SKM-1 (cell line): ENCODE measurements around the gene RNF149.
A peak's percentile ranks its signal among the peaks of the same experiment; 100 is the strongest.
"Not testable (repeated sequence)": the region's sequence is repeated elsewhere in the genome, so short reads cannot be mapped to it uniquely, and the experiment has no call there.

Source experiments
- DNase-seq: peaks from one replicate; lab custom pipeline; 2025; ENCODE audit not compliant: unreplicated experiment; lab: John Stamatoyannopoulos, UW

RNF149 gene

DNA sequence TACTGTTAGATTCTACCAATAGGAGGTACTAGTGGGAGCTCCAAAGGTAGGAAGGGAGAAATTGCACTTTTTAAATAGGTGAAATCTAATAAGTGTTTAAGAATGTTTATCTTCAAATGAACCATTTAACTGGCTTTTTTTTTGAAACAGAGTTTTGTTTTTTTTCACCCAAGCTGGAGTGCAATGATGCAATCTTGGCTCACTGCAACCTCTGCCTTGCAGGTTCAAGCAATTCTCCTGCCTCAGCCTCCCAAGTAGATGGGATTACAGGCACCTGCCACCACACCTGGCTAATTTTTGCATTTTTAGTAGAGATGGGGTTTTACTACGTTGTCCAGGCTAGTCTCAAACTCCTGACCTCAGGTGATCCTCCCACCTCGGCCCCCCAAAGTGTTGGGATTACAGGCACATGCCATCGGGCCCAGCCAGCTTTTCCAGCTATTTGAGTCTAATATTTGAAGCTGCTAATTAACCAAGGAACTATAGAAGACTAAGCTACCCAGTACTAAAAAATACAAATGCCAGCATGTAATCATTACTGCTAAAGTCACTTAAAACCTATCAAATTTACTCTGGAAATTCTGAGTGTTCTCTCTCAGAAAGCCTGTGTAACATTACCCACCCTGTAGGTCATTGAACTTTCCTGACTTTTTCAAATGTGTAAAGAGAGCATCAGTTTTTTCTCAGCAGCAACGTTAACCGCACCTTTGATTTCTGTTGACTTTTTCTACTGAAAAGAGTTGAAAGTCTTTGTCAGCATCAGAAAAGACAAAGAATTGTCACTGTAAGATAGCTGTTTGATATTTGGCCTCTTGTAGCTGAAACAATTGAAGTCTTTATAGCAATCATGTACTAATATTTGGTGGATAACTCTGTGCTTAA, 24.6 kb upstream of the RNF149 start:
- DNase-seq: no peak

DNA sequence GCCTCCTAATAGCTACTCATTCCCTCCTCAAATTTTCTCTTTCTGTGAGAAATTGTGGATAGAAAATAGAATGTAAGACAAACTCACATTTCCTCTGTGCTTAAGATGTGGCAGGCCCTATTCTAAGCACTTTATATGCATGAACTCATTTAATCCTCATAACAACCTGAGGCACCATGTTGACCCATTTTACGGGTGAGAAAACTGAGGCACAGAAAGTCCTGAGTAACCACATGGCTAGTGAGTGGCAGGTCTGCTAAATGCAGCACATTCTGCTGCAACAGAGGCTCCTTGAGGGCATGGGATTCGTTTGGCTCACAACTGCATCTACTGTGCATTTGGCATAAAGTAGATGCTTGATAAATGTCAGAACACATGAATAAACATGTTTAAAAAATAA, 22.7 kb upstream of the RNF149 start:
- DNase-seq: no peak

DNA sequence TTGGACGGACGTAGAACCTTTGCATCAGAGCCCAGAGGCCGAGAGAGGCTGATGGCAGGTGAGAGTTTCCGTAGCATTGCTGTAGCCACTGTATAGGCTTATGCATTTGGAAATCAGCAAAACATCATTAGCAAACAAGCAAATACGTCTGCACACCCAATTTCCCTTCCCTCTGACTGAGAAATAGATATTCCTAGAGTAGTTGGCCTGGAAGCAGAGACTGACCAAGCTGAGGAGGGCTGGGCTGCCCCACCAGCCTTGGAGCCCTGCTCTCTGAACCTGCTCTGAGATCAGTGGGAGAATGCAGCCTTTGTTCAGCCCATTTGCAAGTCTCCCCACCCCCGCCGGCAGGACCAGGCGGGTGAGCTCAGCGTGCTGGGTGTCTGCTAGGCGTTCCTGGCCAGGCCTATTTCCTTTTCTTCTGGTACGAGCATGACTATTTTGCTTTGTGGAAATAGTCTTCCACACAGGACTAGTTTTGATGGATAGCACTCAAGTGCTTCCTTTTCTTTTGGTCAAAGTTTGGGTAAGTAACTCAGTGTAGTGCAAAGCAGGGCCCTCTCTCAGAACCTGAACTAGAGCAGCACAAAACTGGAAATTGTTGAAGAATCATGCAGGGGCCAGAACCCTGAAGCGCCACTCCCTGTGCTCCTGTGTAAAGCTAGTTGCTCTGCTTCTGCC, 21.9 kb upstream of the RNF149 start:
- no peak for DNase-seq

DNA sequence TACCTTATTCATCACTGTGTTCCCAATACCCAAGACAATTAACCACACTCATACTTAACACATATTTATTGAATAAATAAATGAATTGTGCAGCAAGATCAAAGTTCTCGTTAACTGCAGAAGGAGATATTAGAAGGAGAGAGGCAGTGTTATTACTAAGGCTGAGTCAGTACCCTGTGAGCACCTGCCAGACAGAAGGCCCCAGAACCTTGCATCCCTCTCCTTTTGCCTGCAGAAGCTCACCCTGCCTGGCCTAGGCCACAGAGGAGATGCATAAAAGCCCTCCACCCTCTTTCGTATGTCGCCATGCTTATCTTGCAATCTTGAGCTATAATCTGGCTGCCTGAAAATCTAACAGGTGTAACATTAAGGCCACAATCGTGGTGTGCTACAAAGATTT, 20.5 kb upstream of the RNF149 start:
- DNase-seq: no peak

DNA sequence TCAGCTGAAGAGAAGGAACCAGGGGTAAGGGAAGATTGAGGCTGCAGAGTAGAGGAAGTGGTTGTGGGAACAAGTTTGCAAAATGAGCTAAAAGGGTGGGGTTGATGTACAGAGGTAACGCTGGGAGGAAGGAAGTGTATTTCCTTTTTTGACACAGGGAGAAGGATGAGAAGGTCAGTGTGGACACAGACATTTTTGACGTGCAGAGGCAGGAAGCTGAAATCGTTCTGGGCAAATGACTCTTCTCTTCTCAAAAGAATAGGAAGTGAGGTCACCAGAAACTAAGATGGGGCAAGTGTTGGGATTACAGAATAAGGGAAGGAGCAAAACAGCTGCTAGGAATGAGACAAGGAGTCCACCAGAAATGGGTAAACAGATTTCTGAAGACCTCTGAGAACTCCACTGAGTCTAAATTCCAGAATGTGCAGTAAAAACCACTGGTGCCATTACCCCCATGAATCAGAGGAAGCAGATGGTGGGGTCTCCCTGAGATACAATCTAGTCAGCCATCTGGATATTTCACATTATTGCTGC, 20.0 kb upstream of the RNF149 start:
- DNase-seq: peak; percentile 99

DNA sequence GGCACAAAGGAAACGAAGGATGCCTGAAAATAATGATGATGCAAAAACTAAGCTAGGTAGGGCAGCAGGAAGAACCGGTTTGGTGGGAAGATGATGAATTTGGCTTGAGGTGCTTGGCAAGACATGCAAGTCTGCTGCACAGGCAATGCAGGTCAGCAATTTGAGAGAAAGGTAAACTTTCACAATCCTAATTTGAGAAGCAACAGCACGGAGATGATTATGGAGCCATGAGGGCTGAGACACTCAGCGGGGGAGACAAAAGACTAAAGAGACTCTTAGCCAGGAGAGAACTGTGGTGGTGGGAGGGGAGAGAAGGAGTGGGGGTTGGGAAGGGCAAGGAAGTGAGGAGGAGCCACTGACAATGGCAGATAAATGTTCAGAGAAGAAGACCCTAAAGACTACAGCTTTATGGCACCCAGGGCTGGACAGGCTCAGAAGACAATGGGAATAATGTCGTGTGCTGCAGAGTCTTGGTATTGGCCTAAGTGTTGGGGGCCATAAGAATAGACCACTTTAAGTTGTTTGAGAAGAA, 19.4 kb upstream of the RNF149 start:
- no peak for DNase-seq

DNA sequence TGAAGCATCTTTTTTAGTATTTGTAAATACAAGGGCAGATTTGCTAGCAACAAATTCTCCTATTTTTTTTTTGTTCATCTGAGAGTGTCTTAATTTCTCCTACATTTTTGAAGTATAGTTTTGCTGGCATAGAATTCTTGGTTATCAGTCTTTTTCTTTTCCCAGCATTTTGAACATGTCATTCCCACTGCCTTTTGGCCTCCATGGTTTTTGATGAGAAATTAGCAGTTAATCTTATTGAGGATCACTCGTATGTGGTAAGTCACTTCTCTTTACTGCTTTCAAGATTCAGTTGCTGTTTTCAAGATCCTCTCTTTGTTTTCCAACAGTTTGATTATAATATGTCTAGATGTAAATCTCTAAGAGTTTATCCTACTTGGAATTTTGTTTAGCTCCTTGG, 16.9 kb upstream of the RNF149 start:
- DNase-seq: no peak

DNA sequence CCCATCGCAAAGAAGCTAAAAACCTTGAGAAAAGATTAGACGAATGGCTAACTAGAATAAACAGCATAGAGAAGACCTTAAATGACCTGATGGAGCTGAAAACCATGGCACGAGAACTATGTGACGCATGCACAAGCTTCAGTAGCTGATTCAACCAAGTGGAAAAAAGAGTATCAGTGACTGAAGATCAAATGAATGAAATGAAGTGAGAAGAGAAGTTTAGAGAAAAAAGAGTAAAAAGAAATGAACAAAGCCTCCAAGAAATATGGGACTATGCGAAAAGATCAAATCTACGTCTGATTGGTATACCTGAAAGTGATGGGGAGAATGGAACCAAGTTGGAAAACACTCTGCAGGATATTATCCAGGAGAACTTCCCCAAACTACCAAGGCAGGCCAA, 8.1 kb upstream of the RNF149 start:
- not testable (repeated sequence) for DNase-seq

DNA sequence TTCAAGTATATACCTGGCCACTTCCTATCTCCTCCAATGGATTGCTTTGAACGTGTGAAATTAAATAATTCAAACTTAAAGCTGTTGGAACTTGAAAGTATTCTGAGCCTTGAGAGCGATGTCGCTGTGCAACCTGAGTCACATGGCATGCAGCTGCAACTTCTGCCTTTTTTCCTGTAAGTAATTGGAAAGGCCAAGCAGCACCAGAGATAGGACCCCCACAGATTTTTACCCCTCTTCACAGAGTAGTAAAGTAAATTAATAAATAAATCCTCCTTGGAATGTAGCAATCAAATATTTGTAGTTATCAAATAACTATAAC, 3.2 kb upstream of the RNF149 start:
- no peak for DNase-seq

DNA sequence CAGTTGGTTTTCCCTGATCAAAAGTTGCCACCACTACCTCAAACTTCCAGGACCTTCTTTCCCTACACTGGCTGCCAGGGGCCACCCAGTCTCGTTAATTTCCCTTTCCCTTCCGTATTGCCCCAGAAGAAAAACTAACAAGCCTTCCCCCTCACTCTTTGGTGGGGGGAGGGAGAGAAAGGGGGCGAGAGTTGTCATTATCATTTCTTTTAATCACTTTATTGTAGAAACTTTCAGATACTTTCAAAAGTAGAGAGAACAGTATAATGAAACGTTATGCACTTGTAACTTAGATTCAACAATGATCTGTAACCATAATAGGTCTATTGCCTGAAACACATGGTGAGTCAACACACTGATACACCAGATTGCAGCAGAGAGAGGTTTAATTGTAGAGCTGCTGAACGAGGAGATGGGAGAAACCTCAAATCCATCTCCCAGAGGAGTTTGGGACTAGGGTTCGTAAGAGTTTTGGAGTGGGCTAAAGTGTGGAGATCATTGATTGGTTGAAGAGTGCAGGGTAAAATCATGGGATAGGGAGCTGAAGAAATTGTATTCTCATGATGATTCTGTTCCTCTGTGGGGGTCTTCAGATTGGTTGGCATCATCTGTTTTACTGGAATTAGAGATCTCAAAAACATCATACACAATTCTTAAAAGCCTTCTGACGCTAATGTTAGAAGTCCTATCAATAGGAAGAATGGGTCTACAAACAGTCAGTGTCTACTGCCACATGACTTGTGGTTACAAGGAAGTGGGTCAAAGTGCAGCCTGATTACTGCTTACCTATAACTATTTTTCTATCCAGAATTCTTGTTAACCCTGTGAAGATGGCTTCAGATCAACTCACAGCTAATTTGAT, 2.6 kb upstream of the RNF149 start:
- DNase-seq: no peak

DNA sequence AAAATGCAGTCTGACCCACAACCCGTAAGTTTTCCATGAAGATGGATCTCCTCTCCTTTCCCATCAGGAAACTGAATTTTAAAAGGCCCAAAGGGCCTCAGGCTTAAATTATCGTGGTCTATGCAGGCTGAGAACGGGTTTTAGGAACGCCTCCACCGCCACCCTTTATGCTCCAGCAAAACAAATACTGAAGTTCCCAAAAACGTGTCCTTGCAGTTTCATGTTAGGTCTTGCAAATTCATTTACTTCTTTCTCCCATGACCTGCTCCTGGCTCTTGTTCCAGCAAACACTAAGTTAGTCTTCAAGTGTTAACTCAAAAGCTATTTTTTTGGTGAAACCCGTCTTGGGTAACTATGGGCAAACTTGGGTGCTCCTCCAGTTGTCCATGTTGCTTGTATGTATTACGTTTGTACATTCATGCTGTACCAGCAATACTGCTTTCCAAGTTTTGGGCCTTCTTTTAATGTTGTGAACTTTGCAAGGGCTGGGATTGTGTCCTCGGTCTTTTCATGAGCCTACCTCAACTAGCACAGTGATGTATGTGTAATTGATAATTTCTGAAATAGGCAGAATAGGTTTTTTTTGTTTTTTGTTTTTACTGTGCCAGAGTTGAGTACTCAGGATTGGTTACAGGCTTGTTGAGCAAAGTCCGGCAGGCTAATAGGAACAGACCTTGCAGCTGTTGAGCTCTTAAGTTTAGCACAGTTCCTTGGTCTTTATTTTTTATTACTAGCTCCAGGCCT, 1.8 kb upstream of the RNF149 start:
- no peak for DNase-seq

DNA sequence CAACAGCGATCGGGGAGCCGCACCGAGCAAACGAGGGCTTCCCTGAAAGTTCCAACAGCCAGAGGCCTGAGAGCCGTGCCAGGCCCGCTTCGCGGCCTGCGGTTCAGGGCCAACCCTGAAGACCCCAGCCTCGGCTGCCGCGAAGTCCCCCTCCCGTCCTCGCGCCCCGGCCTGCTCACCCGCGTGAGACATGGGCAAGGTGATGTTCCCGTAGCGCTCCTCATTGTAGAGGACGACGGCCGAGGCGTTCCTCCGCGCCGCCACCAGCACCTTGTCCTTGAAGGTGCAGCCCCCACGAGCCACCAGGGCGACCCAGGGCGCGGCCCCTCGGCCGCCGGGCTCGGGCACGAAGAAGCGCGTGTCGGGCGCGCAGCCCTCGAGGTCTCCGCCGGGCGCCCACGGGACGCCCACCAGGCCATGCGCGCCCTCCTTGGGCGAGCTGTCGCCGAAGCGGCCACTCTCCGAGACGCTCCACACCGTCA, 510 bp downstream of the RNF149 start:
- no peak for DNase-seq

DNA sequence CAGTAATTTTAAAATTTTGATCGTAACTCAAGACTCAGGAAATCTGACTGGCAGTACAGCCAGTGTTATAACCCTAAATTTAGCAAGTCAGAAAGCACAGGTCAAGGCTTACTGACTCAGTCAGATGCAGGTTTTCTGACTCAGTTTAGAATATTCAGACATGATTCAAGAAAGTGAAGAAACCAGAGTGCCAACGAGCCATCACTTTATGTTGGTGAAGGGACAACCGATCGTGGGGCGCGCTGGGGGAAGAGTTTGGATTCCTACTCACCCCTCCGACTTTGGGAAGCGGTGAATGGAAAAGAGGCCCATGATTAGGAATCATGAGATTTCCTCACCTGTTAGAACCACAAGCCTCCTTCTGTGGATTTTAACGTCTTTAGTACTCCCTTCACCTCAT, 998 bp downstream of the RNF149 start:
- DNase-seq: no peak

DNA sequence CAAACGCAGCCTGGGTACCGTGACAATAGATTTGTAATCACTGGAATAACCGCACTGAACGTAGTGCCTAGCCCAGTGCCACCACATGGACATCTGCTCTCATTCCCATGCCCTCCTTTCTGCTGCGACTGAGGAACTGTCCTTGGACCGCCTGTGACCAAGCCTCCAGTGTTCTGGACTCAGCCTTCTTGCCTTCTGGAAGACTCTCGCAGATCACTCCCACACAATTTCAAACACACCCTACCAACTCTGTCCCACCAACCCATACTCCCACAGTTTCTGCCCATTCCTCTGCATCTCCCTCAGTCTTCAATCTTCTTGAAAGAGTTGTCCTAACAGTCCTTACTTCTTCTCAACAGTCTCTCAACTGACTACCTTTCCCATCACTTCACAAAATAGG, 2.1 kb downstream of the RNF149 start:
- DNase-seq: no peak

DNA sequence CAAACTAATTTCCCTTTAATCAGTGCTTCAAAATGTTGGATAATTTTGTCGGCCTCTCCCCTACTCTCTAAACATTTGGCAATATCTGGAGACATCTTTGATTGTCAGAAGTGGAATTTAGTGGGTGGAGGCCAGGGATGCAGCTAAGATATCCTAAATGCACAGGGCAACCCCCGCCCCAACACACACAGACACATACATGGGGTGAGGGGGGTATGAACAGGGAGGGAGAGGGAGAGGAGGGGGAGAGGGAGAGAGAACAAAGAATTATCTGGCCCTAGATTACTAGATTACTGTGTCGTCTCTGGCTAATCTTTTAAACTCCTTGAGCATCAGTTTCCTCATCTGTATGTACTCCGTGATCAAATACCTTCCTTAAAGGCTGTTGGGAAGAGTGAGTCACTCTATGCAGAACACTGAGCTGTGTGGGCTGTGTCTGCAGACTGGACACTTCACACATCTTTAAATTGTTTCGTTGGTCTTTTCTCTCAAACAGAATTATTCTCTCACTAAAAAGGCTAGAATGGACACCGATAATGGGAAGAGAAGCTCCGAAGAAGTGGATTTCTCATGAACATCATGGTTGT, 2.9 kb downstream of the RNF149 start:
- DNase-seq: no peak

DNA sequence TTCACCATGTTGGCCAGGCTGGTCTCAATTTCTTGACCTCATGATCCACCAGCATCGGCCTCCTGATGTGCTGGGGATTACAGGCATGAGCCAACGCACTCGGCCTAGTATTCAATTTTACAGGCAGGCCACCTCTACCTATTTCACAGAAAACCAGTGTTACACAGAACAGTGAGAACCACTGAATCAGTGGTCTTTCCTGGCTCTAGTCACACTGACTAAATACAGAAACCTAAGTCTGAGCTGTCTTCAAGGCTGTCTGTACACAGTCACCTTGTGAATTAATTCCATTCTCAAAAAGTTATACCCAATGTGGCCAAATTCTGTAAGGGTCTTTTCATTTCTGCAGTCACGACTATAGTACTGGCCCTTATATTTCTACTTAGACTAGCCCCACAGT, 3.5 kb downstream of the RNF149 start:
- no peak for DNase-seq

DNA sequence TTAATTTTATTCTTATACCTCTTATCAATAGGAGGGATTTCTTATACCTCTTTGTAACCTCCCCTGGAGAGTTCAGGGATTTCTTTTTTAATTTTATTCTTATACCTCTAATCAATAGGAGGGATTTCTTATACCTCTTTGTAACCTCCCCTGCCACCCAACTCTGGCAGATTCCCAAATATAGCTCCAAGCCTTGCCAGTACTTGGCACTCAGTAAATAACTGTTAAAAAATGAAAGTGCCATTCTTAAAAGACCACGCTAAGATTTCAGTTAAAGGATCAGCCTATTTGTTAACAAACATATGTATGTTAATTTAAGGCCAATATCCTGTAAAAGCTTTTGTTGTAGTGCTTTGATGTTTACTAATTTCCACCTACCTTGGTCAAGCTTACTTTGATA, 4.8 kb downstream of the RNF149 start:
- no peak for DNase-seq

DNA sequence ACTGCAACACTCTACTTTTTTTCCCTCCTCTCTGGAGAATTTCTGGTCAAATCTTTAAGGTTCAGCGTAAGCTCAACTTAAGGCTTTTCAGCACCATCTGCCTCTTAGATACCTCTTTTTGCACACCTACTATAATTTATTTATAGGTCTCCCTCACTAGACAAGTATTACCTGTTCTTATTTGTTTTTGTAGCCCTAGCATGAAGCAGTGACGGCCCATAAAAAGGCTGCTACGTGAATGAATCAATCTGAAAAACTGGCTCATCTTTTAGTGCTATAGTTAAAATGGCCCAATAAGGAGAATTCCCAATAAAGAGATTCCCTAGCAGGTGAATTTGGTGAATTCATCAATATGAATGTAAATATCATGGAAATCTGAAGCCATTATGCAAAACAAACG, 6.5 kb downstream of the RNF149 start:
- no peak for DNase-seq

DNA sequence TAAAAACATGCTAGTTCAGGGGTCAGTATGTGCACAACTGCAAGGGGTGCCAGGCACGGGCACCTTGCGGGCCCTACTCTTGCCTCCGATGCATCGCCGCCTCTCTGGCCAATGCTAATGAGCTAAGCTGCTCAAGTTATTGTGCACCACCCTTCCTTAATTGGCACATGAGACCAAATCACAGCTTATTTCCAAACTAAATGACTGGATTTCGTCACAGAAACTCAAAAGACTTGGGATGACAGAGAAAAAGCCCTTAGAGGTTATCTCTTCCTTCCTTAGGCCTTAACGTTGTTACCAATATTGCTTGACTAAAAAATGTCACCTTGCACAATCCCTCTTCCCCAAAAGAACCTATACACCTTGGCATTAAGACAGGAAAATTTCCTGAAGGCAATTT, 7.7 kb downstream of the RNF149 start:
- DNase-seq: no peak

DNA sequence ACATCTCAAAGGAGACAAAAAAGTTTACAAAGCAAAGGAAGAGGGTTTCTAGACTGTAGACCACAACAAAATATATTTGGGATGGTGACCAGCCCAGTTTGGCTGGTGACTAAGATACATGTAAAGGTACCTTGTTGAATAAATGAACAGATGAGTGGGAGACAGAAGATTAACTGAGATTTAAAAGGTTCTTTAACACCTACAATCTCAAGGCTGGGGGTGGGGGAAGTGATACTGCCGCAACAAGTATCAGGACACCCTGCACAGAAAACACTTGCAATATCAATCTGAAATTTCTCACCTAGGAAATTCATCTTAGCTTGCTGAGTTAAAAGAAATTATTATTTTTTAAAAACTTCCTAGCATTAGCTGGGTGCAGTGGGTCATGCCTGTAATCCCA, 8.3 kb downstream of the RNF149 start:
- no peak for DNase-seq
